Neural progenitor cell (in vitro differentiated cells): ENCODE results near the gene SRRM1. TPM values are rescaled to one million over a fixed set of nuclear protein-coding genes. Genes with fewer than 3 reads are reported as not detected.

Experiments used
- DNase-seq: peaks from one replicate; pipeline ENCODE4 v3.0.0-alpha.2; 2016; ENCODE audit warnings: low spot score
- H2AFZ ChIP-seq: fragments of 200-600 bp; sonication (generic); replicated peaks from 2 replicates; pipeline ENCODE4 v1.6.1; 2016; ENCODE audit warnings: antibody characterized with exemption
- H3F3A ChIP-seq: fragments of 200-600 bp; sonication (generic); 2 replicates; pipeline ENCODE4 v1.6.1; 2016; ENCODE audit warnings: antibody characterized with exemption, low read depth
- H3K27ac ChIP-seq: fragments of 200-600 bp; sonication (generic); 2 replicates; pipeline ENCODE4 v1.5.1; 2016; ENCODE audit warnings: mild to moderate bottlenecking
- H3K27me3 ChIP-seq: fragments of 200-600 bp; sonication (generic); 2 replicates; pipeline ENCODE4 v1.6.1; 2016; ENCODE audit warnings: mild to moderate bottlenecking, moderate library complexity
- H3K36me3 ChIP-seq: fragments of 200-600 bp; sonication (generic); 2 replicates; pipeline ENCODE4 v1.5.1; 2016
- H3K4me1 ChIP-seq: fragments of 200-600 bp; sonication (generic); 2 replicates; pipeline ENCODE4 v1.6.1; 2016; ENCODE audit warnings: mixed run types
- H3K4me2 ChIP-seq: fragments of 200-600 bp; sonication (generic); 2 replicates; pipeline ENCODE4 v1.6.1; 2016
- H3K4me3 ChIP-seq: fragments of 200-600 bp; sonication (generic); 2 replicates; pipeline ENCODE4 v1.5.1; 2016
- H3K79me2 ChIP-seq: fragments of 200-600 bp; sonication (generic); 2 replicates; pipeline ENCODE4 v1.6.1; 2016; ENCODE audit warnings: low read depth
- H3K9ac ChIP-seq: fragments of 200-600 bp; sonication (generic); 2 replicates; pipeline ENCODE4 v1.6.1; 2016
- H3K9me3 ChIP-seq: fragments of 200-600 bp; sonication (generic); 2 replicates; pipeline ENCODE4 v1.5.1; 2016; ENCODE audit warnings: low read depth
- H4K20me1 ChIP-seq: fragments of 200-600 bp; sonication (generic); 2 replicates; pipeline ENCODE4 v1.6.1; 2016; ENCODE audit warnings: low read depth
- H3K27ac Mint-ChIP-seq: 3 replicates; pipeline ENCODE4 v1.8.0; 2021; ENCODE audit warnings: mixed read lengths
- H3K27me3 Mint-ChIP-seq: 2 replicates; pipeline ENCODE4 v1.8.0; 2022; ENCODE audit warnings: low read depth, mild to moderate bottlenecking, inconsistent platforms, moderate library complexity, mixed read lengths; ENCODE audit not compliant: insufficient read depth
- H3K36me3 Mint-ChIP-seq: 3 replicates; pipeline ENCODE4 v1.8.0; 2021; ENCODE audit warnings: mixed read lengths
- H3K4me1 Mint-ChIP-seq: 3 replicates; pipeline ENCODE4 v1.8.0; 2021; ENCODE audit warnings: mixed read lengths
- H3K4me3 Mint-ChIP-seq: 3 replicates; pipeline ENCODE4 v1.8.0; 2021; ENCODE audit warnings: mild to moderate bottlenecking, moderate library complexity, mixed read lengths
- H3K9me3 Mint-ChIP-seq: 3 replicates; pipeline ENCODE4 v1.8.0; 2020; ENCODE audit warnings: mixed read lengths
- CTCF ChIP-seq: fragments of 200-600 bp; sonication (generic); IDR thresholded peaks from 2 replicates; pipeline ENCODE4 v1.5.1; 2017; ENCODE audit warnings: antibody characterized with exemption, mild to moderate bottlenecking
- EZH2 ChIP-seq: fragments of 200-600 bp; sonication (generic); IDR thresholded peaks from 2 replicates; pipeline ENCODE4 v1.6.1; 2017; ENCODE audit warnings: antibody characterized with exemption, mild to moderate bottlenecking, moderate library complexity
- EZH2phosphoT487 ChIP-seq: fragments of 200-600 bp; sonication (generic); IDR thresholded peaks from 2 replicates; pipeline ENCODE4 v1.6.1; 2017; ENCODE audit warnings: antibody characterized with exemption
- total RNA-seq: library from RNA; depleted of rRNA; stranded (reverse); fragments of >200 nt; gene quantifications from 2 replicates; pipeline ENCODE4 v1.2.3, GENCODE V29; 2015; ENCODE audit warnings: low replicate concordance

Gene SRRM1
- total RNA-seq, 1 donor from 2014 or later = 164 TPM

GRCh38 chr1:24639094-24639493 is 4.0 kb upstream of the SRRM1 start:
- no peaks in the 10 kb centered on the region for H3K36me3 ChIP-seq
- no peaks in the 10 kb centered on the region for H3K9me3 ChIP-seq
- no peak overlapping the region for H3K27ac Mint-ChIP-seq
- TF ChIP-seq EZH2 (no peak), CTCF (no peak), EZH2phosphoT487 (no peak)
- no peak overlapping the region for H2AFZ ChIP-seq
- H3K79me2 ChIP-seq = peaks cover 19% of the 10 kb centered on the region
- H3K27me3 Mint-ChIP-seq = peaks cover 6% of the 10 kb centered on the region
- no peak overlapping the region for H3K4me3 Mint-ChIP-seq
- peaks cover 13% of the 10 kb centered on the region for H3F3A ChIP-seq
- H3K4me2 ChIP-seq = no peak overlapping the region
- peaks cover 7% of the 10 kb centered on the region for H3K4me1 ChIP-seq
- H3K27ac ChIP-seq = no peak overlapping the region
- no peak for DNase-seq
- H3K4me3 ChIP-seq = no peak overlapping the region
- no peaks in the 10 kb centered on the region for H3K9me3 Mint-ChIP-seq
- peaks cover 9% of the 10 kb centered on the region for H3K27me3 ChIP-seq
- no peaks in the 10 kb centered on the region for H3K36me3 Mint-ChIP-seq
- H3K9ac ChIP-seq = no peak overlapping the region
- peaks cover 12% of the 10 kb centered on the region for H3K4me1 Mint-ChIP-seq
- peaks cover 6% of the 10 kb centered on the region for H4K20me1 ChIP-seq

- Histone ChIP-seq H3K27ac (no peak overlapping the region), H3K36me3 (no peaks in the 10 kb centered on the region), H3K9ac (no peak overlapping the region), H3K4me1 (peaks cover 14% of the 10 kb centered on the region), H2AFZ (no peak overlapping the region), H3K79me2 (peaks cover 26% of the 10 kb centered on the region), H3K9me3 (no peaks in the 10 kb centered on the region), H3K27me3 (peaks cover 9% of the 10 kb centered on the region), H3K4me3 (no peak overlapping the region), H3K4me2 (no peak overlapping the region), H3F3A (peaks cover 13% of the 10 kb centered on the region), H4K20me1 (peaks cover 14% of the 10 kb centered on the region)
- TF ChIP-seq EZH2 (no peak), CTCF (no peak), EZH2phosphoT487 (no peak)
- Mint-ChIP-seq H3K4me1 (peaks cover 19% of the 10 kb centered on the region), H3K27ac (no peak overlapping the region), H3K4me3 (no peak overlapping the region), H3K36me3 (peaks cover 2% of the 10 kb centered on the region), H3K27me3 (peaks cover 6% of the 10 kb centered on the region), H3K9me3 (no peaks in the 10 kb centered on the region)
- DNase-seq = no peak
Measured at GRCh38 chr1:24639881-24640280, 3.2 kb upstream of the SRRM1 start.

- Histone ChIP-seq H3F3A (peaks cover 15% of the 10 kb centered on the region), H3K4me3 (no peak overlapping the region), H3K4me2 (no peak overlapping the region), H4K20me1 (peaks cover 18% of the 10 kb centered on the region), H3K9me3 (no peaks in the 10 kb centered on the region), H3K36me3 (peaks cover 2% of the 10 kb centered on the region), H3K4me1 (peaks cover 17% of the 10 kb centered on the region), H3K27me3 (peaks cover 9% of the 10 kb centered on the region), H3K9ac (no peak overlapping the region), H2AFZ (no peak overlapping the region), H3K79me2 (peaks cover 31% of the 10 kb centered on the region), H3K27ac (no peak overlapping the region)
- TF ChIP-seq CTCF (no peak), EZH2phosphoT487 (no peak), EZH2 (no peak)
- Mint-ChIP-seq H3K4me3 (peak overlapping the region; percentile 98), H3K36me3 (peaks cover 4% of the 10 kb centered on the region), H3K27me3 (peaks cover 6% of the 10 kb centered on the region), H3K4me1 (peaks cover 19% of the 10 kb centered on the region), H3K9me3 (no peaks in the 10 kb centered on the region), H3K27ac (no peak overlapping the region)
- peak; percentile 29 for DNase-seq
Measured at GRCh38 chr1:24640288-24640687, 2.8 kb upstream of the SRRM1 start.
